Kidney (tissue), 14 donors: Measurements from ENCODE around the gene PSEN1. TPM values are rescaled to one million over a fixed set of nuclear protein-coding genes. Genes with fewer than 3 reads are reported as not detected.

Experiments
- DNase-seq, 5 donors: peaks; one replicate each; pipeline ENCODE4 v3.0.0-alpha.2; 2013 to 2020
- FAIRE-seq: peaks from 2 replicates; lab custom pipeline; 2012; peaks lifted over from hg19 to GRCh38; lab: Jason Lieb, UNC
- H3K27ac ChIP-seq, 2 donors: one replicate each; pipeline ENCODE4 v1.7.0; 2013; ENCODE audit warnings: low read depth in 2 of 2, low read length in 2 of 2, inconsistent platforms in 1 of 2
- H3K27me3 ChIP-seq: one replicate; pipeline ENCODE4 v1.7.1; 2013; ENCODE audit warnings: low read length, inconsistent platforms; ENCODE audit not compliant: control insufficient read depth, insufficient read depth
- H3K36me3 ChIP-seq, 3 donors: one replicate each; pipeline versions ENCODE4 v1.7.0 to v1.7.1; 2013; ENCODE audit warnings: low read length in 3 of 3, control low read depth in 1 of 3, inconsistent platforms in 1 of 3; ENCODE audit not compliant: insufficient read depth in 3 of 3, control insufficient read depth in 2 of 3
- H3K4me1 ChIP-seq, 3 donors: one replicate each; pipeline versions ENCODE4 v1.7.0 to v1.7.1; 2013; ENCODE audit warnings: low read length in 3 of 3, inconsistent platforms in 1 of 3, low read depth in 1 of 3; ENCODE audit not compliant: control insufficient read depth in 2 of 3, insufficient read depth in 2 of 3
- H3K4me3 ChIP-seq, 3 donors: one replicate each; pipeline versions ENCODE4 v1.7.0 to v1.8.1; 2013; ENCODE audit warnings: low read length in 3 of 3, control low read depth in 1 of 3, inconsistent platforms in 1 of 3
- H3K9ac ChIP-seq, 3 donors: one replicate each; pipeline versions ENCODE4 v1.7.0 to v1.7.1; 2013; ENCODE audit warnings: low read length in 3 of 3, control low read depth in 1 of 3, inconsistent platforms in 1 of 3
- H3K9me3 ChIP-seq, 3 donors: one replicate each; pipeline versions ENCODE4 v1.7.0 to v1.7.1; 2013; ENCODE audit warnings: low read length in 3 of 3, control low read depth in 1 of 3, inconsistent platforms in 1 of 3; ENCODE audit not compliant: control insufficient read depth in 2 of 3, insufficient read depth in 1 of 3
- intact Hi-C: fragments of 100-400 bp; cut with DNase I; formaldehyde crosslinking; loops from one replicate; pipeline ENCODE4 v1.11.1; 2022
- polyA plus RNA-seq: library from polyadenylated mRNA; stranded (reverse); fragments of 350-450 nt; fragmentation: Illumina TruSeq; extraction: RNeasy Lipid Tissue Mini Kit (QIAGEN cat#74804); gene quantifications from one replicate; pipeline ENCODE4 v1.2.3, GENCODE V29; 2014; ENCODE audit warnings: low read depth, low replicate concordance; ENCODE audit not compliant: insufficient read depth
- total RNA-seq: library from RNA; stranded (reverse); fragmentation: NEBNext Ultra II Directional; extraction: Animal tissue kit (Norgen Biotek cat#: 25700); gene quantifications from one replicate; pipeline ENCODE4 v1.2.1, GENCODE V29; 2021
- TF ChIP-seq, protein P1 (sequence below): IDR thresholded peaks from 3 replicates; pipeline ENCODE4 v1.5.1; 2012; ENCODE audit warnings: mild to moderate bottlenecking, moderate library complexity, borderline replicate concordance; ENCODE audit not compliant: insufficient read depth; ENCODE audit errors: extremely low read depth
- donor health status: control.
- donor health status: control.
- donor health status: control.
- donor health status: control.
- donor health status: control.
- donor health status: DM: yes; HTN: yes; CAD: no.
- donor health status: Normal renal cell carcinoma (clear cell type).

PSEN1 gene
- total and polyA plus RNA-seq, 2 donors from 2014 or later, result 33.5 to 68.6 TPM

DNA sequence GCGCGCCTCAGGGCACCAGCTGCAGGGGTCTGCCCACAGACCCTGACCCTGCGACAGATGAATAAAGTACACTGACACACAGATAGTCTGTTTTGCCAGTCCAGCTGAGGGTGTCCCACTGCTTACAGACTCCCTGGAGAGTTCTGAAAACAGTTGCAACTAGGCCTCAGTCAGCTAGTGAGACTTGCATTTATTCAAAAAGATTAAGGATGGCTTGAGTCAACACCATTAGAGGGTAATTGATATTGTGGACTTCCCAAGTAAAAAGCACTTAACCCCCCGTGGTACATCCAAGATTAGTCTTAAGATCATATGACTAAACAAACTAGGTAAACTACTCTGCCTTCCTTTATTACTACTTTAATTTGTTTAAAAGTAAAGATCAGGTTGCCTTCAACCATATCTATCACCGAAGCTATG lies 11.1 kb upstream of the PSEN1 start:
- TF ChIP-seq, protein P1, sequence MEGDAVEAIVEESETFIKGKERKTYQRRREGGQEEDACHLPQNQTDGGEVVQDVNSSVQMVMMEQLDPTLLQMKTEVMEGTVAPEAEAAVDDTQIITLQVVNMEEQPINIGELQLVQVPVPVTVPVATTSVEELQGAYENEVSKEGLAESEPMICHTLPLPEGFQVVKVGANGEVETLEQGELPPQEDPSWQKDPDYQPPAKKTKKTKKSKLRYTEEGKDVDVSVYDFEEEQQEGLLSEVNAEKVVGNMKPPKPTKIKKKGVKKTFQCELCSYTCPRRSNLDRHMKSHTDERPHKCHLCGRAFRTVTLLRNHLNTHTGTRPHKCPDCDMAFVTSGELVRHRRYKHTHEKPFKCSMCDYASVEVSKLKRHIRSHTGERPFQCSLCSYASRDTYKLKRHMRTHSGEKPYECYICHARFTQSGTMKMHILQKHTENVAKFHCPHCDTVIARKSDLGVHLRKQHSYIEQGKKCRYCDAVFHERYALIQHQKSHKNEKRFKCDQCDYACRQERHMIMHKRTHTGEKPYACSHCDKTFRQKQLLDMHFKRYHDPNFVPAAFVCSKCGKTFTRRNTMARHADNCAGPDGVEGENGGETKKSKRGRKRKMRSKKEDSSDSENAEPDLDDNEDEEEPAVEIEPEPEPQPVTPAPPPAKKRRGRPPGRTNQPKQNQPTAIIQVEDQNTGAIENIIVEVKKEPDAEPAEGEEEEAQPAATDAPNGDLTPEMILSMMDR, result no peak
- DNase-seq (peak in 2 of 5 donors; percentile 35 to 50), FAIRE-seq (no peak)
- no peak overlapping the region for H3K4me3 ChIP-seq
- no peaks in the 10 kb centered on the region for H3K9me3 ChIP-seq
- H3K4me1 ChIP-seq, result no peaks in the 10 kb centered on the region
- H3K36me3 ChIP-seq, result peaks cover 0 to 5% (median 2%) of the 10 kb centered on the region in 3 donors
- no peak overlapping the region for H3K27ac ChIP-seq
- intact Hi-C loops, result no loop called here
- no peak overlapping the region for H3K9ac ChIP-seq
- no peaks in the 10 kb centered on the region for H3K27me3 ChIP-seq

DNA sequence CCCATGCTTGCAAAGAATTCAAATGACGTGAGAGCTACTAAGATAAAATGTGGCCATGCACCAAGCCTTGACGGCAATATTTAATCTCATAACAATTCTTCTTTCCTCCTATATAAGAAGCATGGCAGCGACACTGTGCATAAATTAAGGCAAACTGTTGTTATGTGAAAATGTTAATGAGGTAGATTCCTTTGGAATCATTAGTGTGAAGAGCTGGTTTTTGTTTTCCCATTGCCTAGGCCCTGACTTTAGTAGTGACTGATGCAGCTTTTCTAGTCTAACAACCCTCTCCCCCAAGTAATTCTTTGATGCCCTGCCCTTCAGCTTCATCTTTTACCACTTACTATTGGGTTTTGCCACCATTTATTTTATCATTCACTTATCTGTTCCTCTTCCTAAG lies 10.6 kb upstream of the PSEN1 start:
- intact Hi-C loops, result no loop called here
- peaks cover 0 to 5% (median 2%) of the 10 kb centered on the region in 3 donors for H3K36me3 ChIP-seq
- no peaks in the 10 kb centered on the region for H3K9me3 ChIP-seq
- no peak overlapping the region for H3K9ac ChIP-seq
- H3K4me3 ChIP-seq, result no peak overlapping the region
- H3K4me1 ChIP-seq, result no peaks in the 10 kb centered on the region
- no peaks in the 10 kb centered on the region for H3K27me3 ChIP-seq
- H3K27ac ChIP-seq, result no peak overlapping the region
- no peak for FAIRE-seq
- no peak for DNase-seq
- TF ChIP-seq, protein P1, result no peak

DNA sequence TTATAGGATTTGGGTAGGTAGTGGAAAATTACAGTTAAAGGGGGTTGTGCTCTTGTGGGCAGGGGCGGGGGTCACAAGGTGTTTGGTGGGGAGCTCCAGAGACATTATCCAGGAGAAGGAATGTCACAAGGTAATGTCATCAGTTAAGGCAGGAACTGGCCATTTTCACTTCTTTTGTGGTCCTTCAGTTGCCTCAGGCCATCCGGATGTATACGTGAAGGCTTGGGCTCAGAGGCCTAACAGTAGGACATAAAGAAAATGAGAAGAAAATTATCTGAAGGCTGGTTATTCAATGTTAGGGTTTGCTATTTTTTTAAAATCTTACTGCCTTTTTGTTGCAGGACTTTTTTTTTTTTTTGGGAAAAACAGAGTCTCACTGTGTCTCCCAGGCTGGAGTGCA lies 2.5 kb upstream of the PSEN1 start:
- Histone ChIP-seq H3K4me1 (peaks cover 0 to 13% (median 6%) of the 10 kb centered on the region in 3 donors), H3K4me3 (no peak overlapping the region), H3K27me3 (no peaks in the 10 kb centered on the region), H3K9me3 (no peaks in the 10 kb centered on the region), H3K36me3 (no peaks in the 10 kb centered on the region), H3K9ac (no peak overlapping the region), H3K27ac (no peak overlapping the region)
- DNase-seq, result no peak
- intact Hi-C loops, result no loop called here
- no peak for FAIRE-seq
- TF ChIP-seq, protein P1, result no peak

DNA sequence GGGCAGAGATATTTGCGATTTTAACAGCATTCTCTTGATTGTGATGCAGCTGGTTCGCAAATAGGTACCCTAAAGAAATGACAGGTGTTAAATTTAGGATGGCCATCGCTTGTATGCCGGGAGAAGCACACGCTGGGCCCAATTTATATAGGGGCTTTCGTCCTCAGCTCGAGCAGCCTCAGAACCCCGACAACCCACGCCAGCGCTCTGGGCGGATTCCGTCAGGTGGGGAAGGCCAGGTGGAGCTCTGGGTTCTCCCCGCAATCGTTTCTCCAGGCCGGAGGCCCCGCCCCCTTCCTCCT lies 271 bp upstream of the PSEN1 start:
- intact Hi-C loops, result no loop called here
- DNase-seq (no peak), FAIRE-seq (no peak)
- Histone ChIP-seq H3K4me1 (peaks cover 0 to 13% (median 6%) of the 10 kb centered on the region in 3 donors), H3K9me3 (no peaks in the 10 kb centered on the region), H3K36me3 (no peaks in the 10 kb centered on the region), H3K4me3 (peak overlapping the region; percentile 61 to 76 (median 72)), H3K9ac (peak overlapping the region in 2 of 3 donors; percentile 54 to 65), H3K27ac (no peak overlapping the region), H3K27me3 (no peaks in the 10 kb centered on the region)
- TF ChIP-seq, protein P1, result no peak
